Lung (tissue), 12 donors: ENCODE results near the gene C5. TPM values are rescaled to one million over a fixed set of nuclear protein-coding genes. Genes with fewer than 3 reads are reported as not detected.

ENCODE experiments used
- ATAC-seq: fragments of 200-7000 bp; cut with Tn5 transposase; one replicate; pipeline ENCODE4 v1.9.1; 2020; ENCODE audit warnings: moderate number of reproducible peaks; ENCODE audit not compliant: insufficient read depth, low FRiP score
- DNase-seq, 3 donors: peaks; one replicate each; pipeline ENCODE4 v3.0.0-alpha.2; 2013 to 2017
- H3K27ac ChIP-seq, 2 donors: one replicate each; pipeline ENCODE4 v1.5.1; 2013; ENCODE audit warnings: mild to moderate bottlenecking in 2 of 2, moderate library complexity in 2 of 2, control low read depth in 1 of 2, inconsistent platforms in 1 of 2, low read depth in 1 of 2, low read length in 1 of 2
- H3K27me3 ChIP-seq, 3 donors: one replicate each; pipeline ENCODE4 v1.5.1; 2013; ENCODE audit warnings: low read length in 2 of 3; ENCODE audit not compliant: control insufficient read depth in 3 of 3, insufficient read depth in 3 of 3
- H3K36me3 ChIP-seq, 4 donors: one replicate each; pipeline ENCODE4 v1.5.1; 2013; ENCODE audit warnings: low read length in 4 of 4, mild to moderate bottlenecking in 1 of 4, moderate library complexity in 1 of 4; ENCODE audit not compliant: control insufficient read depth in 4 of 4, insufficient read depth in 4 of 4
- H3K4me1 ChIP-seq, 5 donors: one replicate each; pipeline ENCODE4 v1.5.1; 2013; ENCODE audit warnings: low read length in 5 of 5, mild to moderate bottlenecking in 2 of 5, moderate library complexity in 1 of 5; ENCODE audit not compliant: control insufficient read depth in 5 of 5, insufficient read depth in 5 of 5
- H3K4me3 ChIP-seq: one replicate; pipeline ENCODE4 v1.5.1; 2013; ENCODE audit warnings: mild to moderate bottlenecking, control low read depth, moderate library complexity
- H3K9ac ChIP-seq, 2 donors: one replicate each; pipeline ENCODE4 v1.5.1; 2013; ENCODE audit warnings: low read length in 2 of 2, control low read depth in 1 of 2; ENCODE audit not compliant: insufficient read depth in 1 of 2
- H3K9me3 ChIP-seq, 4 donors: one replicate each; pipeline ENCODE4 v1.5.1; 2013; ENCODE audit warnings: low read length in 3 of 4, mild to moderate bottlenecking in 1 of 4, moderate library complexity in 1 of 4; ENCODE audit not compliant: control insufficient read depth in 4 of 4, insufficient read depth in 3 of 4
- WGBS, 2 donors: extraction: QIAGEN DNeasy Blood & Tissue Kit; methylation state at CpG; one replicate each; pipeline ENCODE4 v1.1.7; 2013; 5-methylcytosine and 5-hydroxymethylcytosine counted together
- polyA plus RNA-seq, 2 donors: library from polyadenylated mRNA; stranded (reverse); fragments of 200-250 nt; gene quantifications; one replicate each; pipeline ENCODE4 v1.2.1, GENCODE V29; 2013
- total RNA-seq, 2 donors: library from RNA; depleted of rRNA in 1 of 2; stranded (reverse); fragments of >200 nt in 1 of 2; gene quantifications; one replicate each; pipeline ENCODE4 v1.2.1, GENCODE V29; 2014 to 2021
- TF ChIP-seq, protein P1 (sequence below): IDR thresholded peaks from 2 replicates; pipeline ENCODE4 v1.5.1; 2012; ENCODE audit warnings: mild to moderate bottlenecking; ENCODE audit errors: control extremely low read depth, extremely low read depth
- donor health status: control.
- donor health status: control.
- donor health status: Bipolar disorder and iron deficiency.
- donor health status: healthy.
- donor health status: DM: yes; HTN: yes; CAD: no.

The C5 gene
- total and polyA plus RNA-seq, 4 donors, result 9.5 to 53.2 (median 13.1) TPM

DNA sequence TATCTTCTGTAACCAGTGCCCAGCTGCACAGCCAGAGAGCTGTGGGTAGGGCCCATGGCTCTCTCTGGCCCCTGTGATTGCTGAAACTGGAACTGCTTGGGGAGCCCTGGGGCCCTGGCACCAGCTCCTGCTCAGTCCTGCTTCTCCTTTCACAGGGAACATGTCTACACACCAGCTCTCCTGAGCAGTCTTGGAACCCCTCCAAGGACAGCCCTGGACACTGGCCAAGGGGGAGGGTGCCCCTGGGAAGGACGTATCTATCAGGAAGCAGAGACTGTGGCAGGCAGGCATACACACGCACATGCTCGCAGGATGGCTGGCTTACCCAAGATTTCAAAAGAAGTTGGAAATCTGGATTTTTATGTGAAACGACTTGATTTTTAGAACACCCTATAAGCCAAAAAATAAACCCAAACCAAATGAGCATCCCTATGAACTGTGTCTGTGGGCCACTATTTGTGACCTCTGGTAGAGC lies 114.7 kb downstream of the C5 start:
- peaks cover 0 to 69% (median 50%) of the 10 kb centered on the region in 5 donors for H3K4me1 ChIP-seq
- no peak overlapping the region for H3K4me3 ChIP-seq

DNA sequence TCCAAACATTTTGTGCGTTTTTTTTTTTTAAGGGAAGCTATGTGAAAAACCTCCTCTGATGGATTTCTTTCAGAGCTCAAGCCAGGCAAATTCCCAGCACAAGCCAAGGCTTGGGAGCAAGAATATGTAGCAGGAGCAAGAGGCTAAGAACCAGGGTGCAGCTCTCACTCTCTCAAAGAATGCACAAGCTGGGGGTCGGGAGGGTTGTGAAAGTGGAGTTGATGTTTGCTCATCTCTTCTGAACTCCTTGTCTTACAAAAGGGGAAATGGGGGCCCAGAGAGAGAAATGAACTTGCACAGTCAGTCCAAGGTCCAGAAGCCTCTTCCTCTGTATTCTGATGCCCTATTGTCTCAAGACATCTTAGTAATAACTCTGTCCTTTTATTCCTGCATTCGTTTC lies 115.8 kb downstream of the C5 start:
- no peak overlapping the region for H3K9ac ChIP-seq
- peaks cover 0 to 71% (median 50%) of the 10 kb centered on the region in 5 donors for H3K4me1 ChIP-seq
- no peaks in the 10 kb centered on the region for H3K9me3 ChIP-seq
- no peak for ATAC-seq
- no peaks in the 10 kb centered on the region for H3K36me3 ChIP-seq
- no peaks in the 10 kb centered on the region for H3K27me3 ChIP-seq
- 24 to 33% methylated on average over 3 of the region's 3 CpGs for WGBS, 2 donors
- TF ChIP-seq, protein P1, sequence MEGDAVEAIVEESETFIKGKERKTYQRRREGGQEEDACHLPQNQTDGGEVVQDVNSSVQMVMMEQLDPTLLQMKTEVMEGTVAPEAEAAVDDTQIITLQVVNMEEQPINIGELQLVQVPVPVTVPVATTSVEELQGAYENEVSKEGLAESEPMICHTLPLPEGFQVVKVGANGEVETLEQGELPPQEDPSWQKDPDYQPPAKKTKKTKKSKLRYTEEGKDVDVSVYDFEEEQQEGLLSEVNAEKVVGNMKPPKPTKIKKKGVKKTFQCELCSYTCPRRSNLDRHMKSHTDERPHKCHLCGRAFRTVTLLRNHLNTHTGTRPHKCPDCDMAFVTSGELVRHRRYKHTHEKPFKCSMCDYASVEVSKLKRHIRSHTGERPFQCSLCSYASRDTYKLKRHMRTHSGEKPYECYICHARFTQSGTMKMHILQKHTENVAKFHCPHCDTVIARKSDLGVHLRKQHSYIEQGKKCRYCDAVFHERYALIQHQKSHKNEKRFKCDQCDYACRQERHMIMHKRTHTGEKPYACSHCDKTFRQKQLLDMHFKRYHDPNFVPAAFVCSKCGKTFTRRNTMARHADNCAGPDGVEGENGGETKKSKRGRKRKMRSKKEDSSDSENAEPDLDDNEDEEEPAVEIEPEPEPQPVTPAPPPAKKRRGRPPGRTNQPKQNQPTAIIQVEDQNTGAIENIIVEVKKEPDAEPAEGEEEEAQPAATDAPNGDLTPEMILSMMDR, result no peak
- H3K27ac ChIP-seq, result peak overlapping the region in 1 of 2 donors; percentile 62
- DNase-seq, result peak; percentile 57 to 79 (median 70)
- no peak overlapping the region for H3K4me3 ChIP-seq

More for the DNA sequence above, 114.7 kb downstream of the C5 start:
- Histone ChIP-seq H3K27me3 (no peaks in the 10 kb centered on the region), H3K36me3 (no peaks in the 10 kb centered on the region), H3K27ac (peak overlapping the region; percentile 48 to 71), H3K9ac (no peak overlapping the region), H3K9me3 (no peaks in the 10 kb centered on the region)
- TF ChIP-seq, protein P1, result no peak
- DNase-seq (peak; percentile 93 to 94 (median 94)), ATAC-seq (peak; percentile 65)
- 1 to 6% methylated on average over 4 of the region's 4 CpGs for WGBS, 2 donors

DNA sequence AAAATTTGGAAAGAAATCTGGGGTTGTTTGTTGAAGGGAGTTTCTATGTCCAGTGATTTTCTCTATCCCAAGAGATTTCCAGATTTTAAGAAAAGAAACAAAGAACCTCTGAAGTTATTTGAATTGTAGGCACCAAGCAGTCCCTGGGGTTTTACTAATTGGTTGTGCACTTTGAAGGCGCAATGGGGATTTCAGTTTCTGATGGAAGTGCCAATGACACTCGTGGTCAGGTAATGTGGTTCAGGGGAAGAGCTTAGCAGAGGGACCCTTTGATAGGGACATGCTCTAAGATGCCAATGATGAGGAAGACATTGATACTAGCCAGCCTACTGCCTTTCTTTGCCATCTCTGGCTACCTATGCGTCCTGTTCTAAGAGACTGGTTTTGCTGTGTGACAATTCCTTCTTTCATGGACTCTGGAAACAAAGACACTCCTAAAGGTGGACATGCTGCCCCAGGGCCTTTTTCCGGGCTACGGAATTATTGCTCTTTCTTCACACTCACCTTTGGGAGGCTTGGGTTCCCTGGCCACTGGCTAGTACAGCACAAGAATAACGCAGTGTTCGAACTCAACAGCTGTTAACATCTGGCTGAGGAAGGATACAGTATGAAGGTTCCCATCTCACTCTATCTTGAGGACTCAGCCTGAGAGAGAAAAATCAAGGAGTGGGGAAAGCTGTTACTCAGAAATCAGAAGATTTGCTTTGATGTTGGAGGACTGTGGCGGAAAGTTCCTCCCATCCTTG lies 116.6 kb downstream of the C5 start:
- no peaks in the 10 kb centered on the region for H3K27me3 ChIP-seq
- no peak overlapping the region for H3K9ac ChIP-seq
- no peak overlapping the region for H3K27ac ChIP-seq
- WGBS, 2 donors, result 87 to 89% methylated on average over 8 of the region's 8 CpGs
- ATAC-seq, result no peak
- no peaks in the 10 kb centered on the region for H3K9me3 ChIP-seq
- H3K4me1 ChIP-seq, result peaks cover 0 to 74% (median 47%) of the 10 kb centered on the region in 5 donors
- no peaks in the 10 kb centered on the region for H3K36me3 ChIP-seq
- H3K4me3 ChIP-seq, result no peak overlapping the region
- TF ChIP-seq, protein P1, result no peak
- DNase-seq, result peak in 2 of 3 donors; percentile 49 to 61
